ENCODE results near the gene TMEM50A. TPM values are rescaled to one million over a fixed set of nuclear protein-coding genes. Genes with fewer than 3 reads are reported as not detected.
"Not testable (repeated sequence)": the region's sequence is repeated elsewhere in the genome, so short reads cannot be mapped to it uniquely, and the experiment has no call there.

The TMEM50A gene
- total RNA-seq, 1 experiment from 2014 or later, result 90.5 TPM

DNA sequence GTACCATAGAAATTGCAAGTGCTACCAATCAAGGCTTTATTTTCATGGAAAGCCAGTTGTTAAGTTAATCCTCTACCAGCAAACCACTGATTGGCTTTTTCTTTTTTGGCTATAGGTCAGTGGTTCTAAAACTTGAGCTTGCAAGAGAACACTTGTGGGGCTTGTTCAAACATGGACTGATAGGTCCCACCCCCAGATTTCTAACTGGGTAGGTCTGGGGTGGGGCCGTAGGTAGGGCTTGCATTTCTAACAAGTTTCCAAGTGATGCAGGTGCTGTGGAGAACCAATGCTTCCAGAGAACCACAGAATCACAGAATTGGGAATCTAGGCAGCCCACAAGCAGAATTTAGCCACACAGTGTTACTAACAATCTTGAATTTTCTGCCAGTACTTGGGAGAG is 45.7 kb downstream of the TMEM50A start:
- not testable (repeated sequence) for ATAC-seq

DNA sequence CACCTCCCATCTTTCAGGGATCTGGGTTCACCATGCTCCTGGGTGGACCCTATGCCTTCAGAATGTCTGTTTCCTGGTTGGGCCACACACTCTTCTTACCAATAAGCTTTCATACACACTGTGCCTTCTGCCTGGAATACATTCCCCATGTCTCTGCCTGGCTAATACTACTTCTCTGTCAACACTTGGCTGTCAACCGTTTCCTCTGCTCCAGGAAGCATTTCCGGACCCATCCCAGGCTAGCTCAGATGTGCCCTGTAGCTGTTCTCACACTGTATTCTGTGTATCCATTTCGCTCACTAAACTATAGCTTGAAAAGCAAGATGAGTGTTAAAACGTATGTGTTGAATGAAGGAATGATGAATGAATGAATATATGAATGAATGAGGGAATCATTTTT is 49.0 kb downstream of the TMEM50A start:
- H3K9ac ChIP-seq (ENCODE audit: low read length); H4K20me1 ChIP-seq (ENCODE audit: low read length); H3K27me3 ChIP-seq (ENCODE audit: low read length); H3K36me3 ChIP-seq (ENCODE audit: low read depth, low read length); H3K79me2 ChIP-seq (ENCODE audit: low read length); H3K4me3 ChIP-seq (ENCODE audit: low read length); ATAC-seq; H3F3A ChIP-seq (ENCODE audit: low read length, unreplicated experiment); BruUV-seq (replicated peaks); CTCF ChIA-PET; H3K9me3 ChIP-seq (ENCODE audit: low read length); H3K27ac ChIP-seq (ENCODE audit: low read length); H3K4me2 ChIP-seq (ENCODE audit: low read length); H3K4me1 ChIP-seq (ENCODE audit: insufficient read depth, low read length); intact Hi-C loops (cut with micrococcal nuclease); DNase-seq; H2AFZ ChIP-seq (ENCODE audit: low read length); H3K9me2 ChIP-seq (replicated peaks; ENCODE audit: low read length); POLR2A ChIA-PET (ENCODE audit: unreplicated experiment): not testable (repeated sequence)

More for the DNA sequence above, 45.7 kb downstream of the TMEM50A start:
- H3K79me2 ChIP-seq (ENCODE audit: low read length); H3K4me1 ChIP-seq (ENCODE audit: insufficient read depth, low read length); H3K27ac ChIP-seq (ENCODE audit: low read length); H3K4me2 ChIP-seq (ENCODE audit: low read length); H4K20me1 ChIP-seq (ENCODE audit: low read length); DNase-seq; CTCF ChIA-PET; BruUV-seq (replicated peaks); H3F3A ChIP-seq (ENCODE audit: low read length, unreplicated experiment); H2AFZ ChIP-seq (ENCODE audit: low read length); H3K9ac ChIP-seq (ENCODE audit: low read length); H3K27me3 ChIP-seq (ENCODE audit: low read length); POLR2A ChIA-PET (ENCODE audit: unreplicated experiment); H3K4me3 ChIP-seq (ENCODE audit: low read length); H3K36me3 ChIP-seq (ENCODE audit: low read depth, low read length); H3K9me3 ChIP-seq (ENCODE audit: low read length); H3K9me2 ChIP-seq (replicated peaks; ENCODE audit: low read length); intact Hi-C loops (cut with micrococcal nuclease): not testable (repeated sequence)

DNA sequence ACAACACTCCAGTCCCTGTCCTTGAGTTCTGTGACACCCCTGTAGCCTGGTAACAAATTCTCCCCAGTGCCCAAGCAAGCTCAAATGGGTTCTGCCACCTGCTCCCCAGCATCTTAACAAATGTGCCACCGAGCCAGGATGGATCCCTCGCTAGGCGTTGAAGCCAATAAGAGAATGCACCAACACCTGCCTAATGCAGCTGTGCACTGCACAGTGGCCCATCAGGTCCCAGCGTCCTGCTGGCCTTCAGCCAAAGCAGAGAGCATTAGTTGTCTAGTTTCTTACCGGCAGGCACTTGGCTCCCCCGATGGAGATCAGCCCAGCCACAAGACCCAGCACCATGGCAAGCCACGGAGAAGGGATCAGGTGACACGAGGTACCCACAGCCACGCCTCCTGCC is 50.6 kb downstream of the TMEM50A start:
- H3K4me1 ChIP-seq (ENCODE audit: insufficient read depth, low read length); H3K9me2 ChIP-seq (replicated peaks; ENCODE audit: low read length); H3K9ac ChIP-seq (ENCODE audit: low read length); H3K9me3 ChIP-seq (ENCODE audit: low read length); ATAC-seq; H3K36me3 ChIP-seq (ENCODE audit: low read depth, low read length); DNase-seq; BruUV-seq (replicated peaks); POLR2A ChIA-PET (ENCODE audit: unreplicated experiment); H4K20me1 ChIP-seq (ENCODE audit: low read length); intact Hi-C loops (cut with micrococcal nuclease); H3F3A ChIP-seq (ENCODE audit: low read length, unreplicated experiment); H3K27me3 ChIP-seq (ENCODE audit: low read length); H2AFZ ChIP-seq (ENCODE audit: low read length); H3K4me3 ChIP-seq (ENCODE audit: low read length); CTCF ChIA-PET; H3K27ac ChIP-seq (ENCODE audit: low read length); H3K4me2 ChIP-seq (ENCODE audit: low read length); H3K79me2 ChIP-seq (ENCODE audit: low read length): not testable (repeated sequence)

DNA sequence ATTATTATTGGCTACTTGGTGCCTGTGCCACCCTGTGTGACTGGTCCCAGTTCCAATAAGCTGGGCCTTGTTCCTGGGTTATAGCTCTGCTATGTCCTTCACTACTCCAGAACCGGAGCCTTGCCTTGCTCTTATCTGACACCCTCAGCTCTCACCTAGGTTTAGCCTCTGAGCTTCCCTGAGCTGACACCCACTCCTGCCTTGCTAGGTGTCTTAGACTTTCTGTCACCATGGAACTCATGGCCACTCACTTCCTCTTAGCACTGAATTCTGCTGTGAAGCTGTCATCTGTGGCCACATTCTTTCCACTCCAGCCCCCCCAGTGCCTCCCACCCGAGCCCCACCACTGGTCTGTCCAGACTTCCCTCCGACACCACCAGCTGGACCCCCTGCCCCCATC is 51.6 kb downstream of the TMEM50A start:
- H3F3A ChIP-seq (ENCODE audit: low read length, unreplicated experiment); H3K27me3 ChIP-seq (ENCODE audit: low read length); H3K9ac ChIP-seq (ENCODE audit: low read length); H3K4me3 ChIP-seq (ENCODE audit: low read length); H3K79me2 ChIP-seq (ENCODE audit: low read length); H2AFZ ChIP-seq (ENCODE audit: low read length); H4K20me1 ChIP-seq (ENCODE audit: low read length); BruUV-seq (replicated peaks); H3K36me3 ChIP-seq (ENCODE audit: low read depth, low read length); H3K9me3 ChIP-seq (ENCODE audit: low read length); CTCF ChIA-PET; ATAC-seq; DNase-seq; H3K9me2 ChIP-seq (replicated peaks; ENCODE audit: low read length); H3K4me2 ChIP-seq (ENCODE audit: low read length); H3K4me1 ChIP-seq (ENCODE audit: insufficient read depth, low read length); POLR2A ChIA-PET (ENCODE audit: unreplicated experiment); intact Hi-C loops (cut with micrococcal nuclease); H3K27ac ChIP-seq (ENCODE audit: low read length): not testable (repeated sequence)

DNA sequence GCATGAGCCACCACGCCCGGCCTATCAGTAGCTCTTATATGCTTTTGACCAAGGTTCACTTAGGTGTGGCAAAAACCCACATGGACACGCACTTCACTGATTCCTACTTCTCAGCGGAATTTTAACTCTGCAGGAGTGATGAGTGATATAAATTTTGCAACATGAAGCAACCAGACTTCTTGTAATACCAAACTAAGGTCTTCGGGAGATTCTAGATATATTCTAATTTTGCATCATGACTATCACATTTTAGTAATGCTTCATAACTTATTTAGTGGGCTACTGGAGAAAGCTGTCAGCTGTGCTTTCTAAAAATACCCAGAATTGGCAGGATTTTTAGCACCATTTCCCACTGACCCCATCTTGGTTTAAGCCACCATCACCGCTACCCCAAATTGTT is 54.7 kb downstream of the TMEM50A start:
- no peak overlapping the region for H3K4me2 ChIP-seq (ENCODE audit: low read length)
- no peaks in the 10 kb centered on the region for H3K27me3 ChIP-seq (ENCODE audit: low read length)
- ATAC-seq (no peak), DNase-seq (no peak)
- no peaks in the 10 kb centered on the region for H3K9me2 ChIP-seq (replicated peaks; ENCODE audit: low read length)
- TF ChIP-seq, protein P1, sequence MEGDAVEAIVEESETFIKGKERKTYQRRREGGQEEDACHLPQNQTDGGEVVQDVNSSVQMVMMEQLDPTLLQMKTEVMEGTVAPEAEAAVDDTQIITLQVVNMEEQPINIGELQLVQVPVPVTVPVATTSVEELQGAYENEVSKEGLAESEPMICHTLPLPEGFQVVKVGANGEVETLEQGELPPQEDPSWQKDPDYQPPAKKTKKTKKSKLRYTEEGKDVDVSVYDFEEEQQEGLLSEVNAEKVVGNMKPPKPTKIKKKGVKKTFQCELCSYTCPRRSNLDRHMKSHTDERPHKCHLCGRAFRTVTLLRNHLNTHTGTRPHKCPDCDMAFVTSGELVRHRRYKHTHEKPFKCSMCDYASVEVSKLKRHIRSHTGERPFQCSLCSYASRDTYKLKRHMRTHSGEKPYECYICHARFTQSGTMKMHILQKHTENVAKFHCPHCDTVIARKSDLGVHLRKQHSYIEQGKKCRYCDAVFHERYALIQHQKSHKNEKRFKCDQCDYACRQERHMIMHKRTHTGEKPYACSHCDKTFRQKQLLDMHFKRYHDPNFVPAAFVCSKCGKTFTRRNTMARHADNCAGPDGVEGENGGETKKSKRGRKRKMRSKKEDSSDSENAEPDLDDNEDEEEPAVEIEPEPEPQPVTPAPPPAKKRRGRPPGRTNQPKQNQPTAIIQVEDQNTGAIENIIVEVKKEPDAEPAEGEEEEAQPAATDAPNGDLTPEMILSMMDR (conservative IDR thresholded peaks at IDR 0.05; ENCODE audit: low read depth, low read length), result no peak
- no peak for TF ChIP-seq EZH2phosphoT487 (IDR thresholded peaks at IDR 0.05; ENCODE audit: borderline replicate concordance, low read length)
- TF ChIP-seq EZH2 (IDR thresholded peaks at IDR 0.05; ENCODE audit: low read length, unreplicated experiment), result no peak
- no peak overlapping the region for H3K27ac ChIP-seq (ENCODE audit: low read length)
- no peaks in the 10 kb centered on the region for H3K4me1 ChIP-seq (ENCODE audit: insufficient read depth, low read length)
- H4K20me1 ChIP-seq (ENCODE audit: low read length), result no peaks in the 10 kb centered on the region
- no peak overlapping the region for H2AFZ ChIP-seq (ENCODE audit: low read length)
- POLR2A ChIA-PET (ENCODE audit: unreplicated experiment), result no interaction called here
- CTCF ChIA-PET, result no interaction called here
- H3K9ac ChIP-seq (ENCODE audit: low read length), result no peak overlapping the region
- no TSS peak for BruUV-seq (replicated peaks)
- H3F3A ChIP-seq (ENCODE audit: low read length, unreplicated experiment), result no peaks in the 10 kb centered on the region
- no peaks in the 10 kb centered on the region for H3K79me2 ChIP-seq (ENCODE audit: low read length)
- H3K4me3 ChIP-seq (ENCODE audit: low read length), result no peak overlapping the region
- intact Hi-C loops (cut with micrococcal nuclease), result no loop called here
- H3K9me3 ChIP-seq (ENCODE audit: low read length), result no peaks in the 10 kb centered on the region
- H3K36me3 ChIP-seq (ENCODE audit: low read depth, low read length), result no peaks in the 10 kb centered on the region

DNA sequence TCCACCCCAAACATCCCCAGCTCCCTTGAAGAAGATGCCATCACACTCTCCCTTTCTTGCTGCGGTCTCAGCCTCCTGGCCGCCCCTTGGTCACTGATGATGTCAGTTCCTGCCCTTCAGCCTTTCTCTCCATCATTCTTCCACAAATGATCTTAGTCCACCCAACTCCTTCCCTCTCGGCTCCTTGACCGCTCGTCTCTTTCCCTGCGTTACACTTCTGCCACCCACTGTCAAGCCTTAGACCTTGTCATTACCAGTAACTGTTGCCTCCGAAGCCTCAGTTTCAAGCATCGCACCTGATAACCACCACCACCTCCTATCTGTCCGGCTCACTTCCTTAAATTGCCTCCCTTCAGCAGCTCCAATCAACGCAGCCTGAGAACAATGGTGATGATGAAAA is 59.4 kb downstream of the TMEM50A start:
- ATAC-seq, result not testable (repeated sequence)

More for the DNA sequence above, 59.4 kb downstream of the TMEM50A start:
- H3K9me3 ChIP-seq (ENCODE audit: low read length); DNase-seq; BruUV-seq (replicated peaks); H3K79me2 ChIP-seq (ENCODE audit: low read length); CTCF ChIA-PET; H4K20me1 ChIP-seq (ENCODE audit: low read length); H2AFZ ChIP-seq (ENCODE audit: low read length); H3K27me3 ChIP-seq (ENCODE audit: low read length); POLR2A ChIA-PET (ENCODE audit: unreplicated experiment); H3K9me2 ChIP-seq (replicated peaks; ENCODE audit: low read length); H3K4me3 ChIP-seq (ENCODE audit: low read length); H3K9ac ChIP-seq (ENCODE audit: low read length); H3K27ac ChIP-seq (ENCODE audit: low read length); intact Hi-C loops (cut with micrococcal nuclease); H3F3A ChIP-seq (ENCODE audit: low read length, unreplicated experiment); H3K4me2 ChIP-seq (ENCODE audit: low read length); H3K36me3 ChIP-seq (ENCODE audit: low read depth, low read length); H3K4me1 ChIP-seq (ENCODE audit: insufficient read depth, low read length): not testable (repeated sequence)

Data from PC-3 (cell line).